Measurements from ENCODE around the gene PRR36. TPM values are rescaled to one million over a fixed set of nuclear protein-coding genes. Genes with fewer than 3 reads are reported as not detected.

PRR36 gene
- total RNA-seq, 1 experiment from 2014 or later, result 3.3 TPM

DNA sequence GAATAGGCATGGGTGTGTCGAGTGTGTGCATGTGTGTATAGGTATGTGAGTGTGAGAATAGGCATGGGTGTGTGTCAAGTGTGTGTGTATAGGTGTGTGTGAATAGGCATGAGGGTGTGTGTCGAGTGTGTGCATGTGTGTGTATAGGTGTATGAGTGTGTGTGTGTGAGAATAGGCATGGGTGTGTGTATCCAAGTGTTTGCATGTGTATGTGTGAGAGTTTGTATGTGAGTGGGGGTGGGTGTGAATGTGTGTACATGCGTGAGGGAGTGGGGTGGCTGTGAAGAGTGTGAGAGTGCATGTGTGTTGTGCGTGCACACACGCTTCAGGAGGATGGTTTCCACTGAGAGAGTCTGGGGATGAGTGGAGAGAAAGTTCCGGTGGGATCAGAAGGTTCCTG, 30.7 kb downstream of the PRR36 start:
- no peaks in the 10 kb centered on the region for H3K9me3 ChIP-seq (ENCODE audit: low read depth, low read length, poor library complexity, severe bottlenecking)
- H3K4me1 ChIP-seq (ENCODE audit: insufficient read depth, low read length, poor library complexity, severe bottlenecking), result no peaks in the 10 kb centered on the region
- no TSS peak for BruUV-seq (replicated peaks)
- no peak for DNase-seq (ENCODE audit: low spot score)
- POLR2A ChIA-PET (ENCODE audit: low non-redundant PET), result no interaction called here
- no peak for TF ChIP-seq EZH2 (IDR thresholded peaks at IDR 0.05; ENCODE audit: borderline replicate concordance, low read depth, low read length, poor library complexity, severe bottlenecking)
- TF ChIP-seq, protein P1, sequence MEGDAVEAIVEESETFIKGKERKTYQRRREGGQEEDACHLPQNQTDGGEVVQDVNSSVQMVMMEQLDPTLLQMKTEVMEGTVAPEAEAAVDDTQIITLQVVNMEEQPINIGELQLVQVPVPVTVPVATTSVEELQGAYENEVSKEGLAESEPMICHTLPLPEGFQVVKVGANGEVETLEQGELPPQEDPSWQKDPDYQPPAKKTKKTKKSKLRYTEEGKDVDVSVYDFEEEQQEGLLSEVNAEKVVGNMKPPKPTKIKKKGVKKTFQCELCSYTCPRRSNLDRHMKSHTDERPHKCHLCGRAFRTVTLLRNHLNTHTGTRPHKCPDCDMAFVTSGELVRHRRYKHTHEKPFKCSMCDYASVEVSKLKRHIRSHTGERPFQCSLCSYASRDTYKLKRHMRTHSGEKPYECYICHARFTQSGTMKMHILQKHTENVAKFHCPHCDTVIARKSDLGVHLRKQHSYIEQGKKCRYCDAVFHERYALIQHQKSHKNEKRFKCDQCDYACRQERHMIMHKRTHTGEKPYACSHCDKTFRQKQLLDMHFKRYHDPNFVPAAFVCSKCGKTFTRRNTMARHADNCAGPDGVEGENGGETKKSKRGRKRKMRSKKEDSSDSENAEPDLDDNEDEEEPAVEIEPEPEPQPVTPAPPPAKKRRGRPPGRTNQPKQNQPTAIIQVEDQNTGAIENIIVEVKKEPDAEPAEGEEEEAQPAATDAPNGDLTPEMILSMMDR (conservative IDR thresholded peaks at IDR 0.05; ENCODE audit: low read depth, low read length), result no peak
- CTCF ChIA-PET, result interaction anchor here (0.7 kb wide), 1 partner anchor 275 kb away, joined by 3 read pairs; no protein-coding TSS in a partner anchor
- intact Hi-C loops (cut with micrococcal nuclease; ENCODE audit: unreplicated experiment), result no loop called here
- no peaks in the 10 kb centered on the region for H3K36me3 ChIP-seq (ENCODE audit: insufficient read depth, low read length, poor library complexity, severe bottlenecking)
- H3K27me3 ChIP-seq (replicated peaks; ENCODE audit: insufficient read depth, low read depth, low read length, poor library complexity), result no peaks in the 10 kb centered on the region
- no peak overlapping the region for H3K4me3 ChIP-seq (ENCODE audit: low read depth, low read length, poor library complexity, severe bottlenecking)
- no peak overlapping the region for H3K27ac ChIP-seq (ENCODE audit: low read depth, low read length, poor library complexity, severe bottlenecking)

DNA sequence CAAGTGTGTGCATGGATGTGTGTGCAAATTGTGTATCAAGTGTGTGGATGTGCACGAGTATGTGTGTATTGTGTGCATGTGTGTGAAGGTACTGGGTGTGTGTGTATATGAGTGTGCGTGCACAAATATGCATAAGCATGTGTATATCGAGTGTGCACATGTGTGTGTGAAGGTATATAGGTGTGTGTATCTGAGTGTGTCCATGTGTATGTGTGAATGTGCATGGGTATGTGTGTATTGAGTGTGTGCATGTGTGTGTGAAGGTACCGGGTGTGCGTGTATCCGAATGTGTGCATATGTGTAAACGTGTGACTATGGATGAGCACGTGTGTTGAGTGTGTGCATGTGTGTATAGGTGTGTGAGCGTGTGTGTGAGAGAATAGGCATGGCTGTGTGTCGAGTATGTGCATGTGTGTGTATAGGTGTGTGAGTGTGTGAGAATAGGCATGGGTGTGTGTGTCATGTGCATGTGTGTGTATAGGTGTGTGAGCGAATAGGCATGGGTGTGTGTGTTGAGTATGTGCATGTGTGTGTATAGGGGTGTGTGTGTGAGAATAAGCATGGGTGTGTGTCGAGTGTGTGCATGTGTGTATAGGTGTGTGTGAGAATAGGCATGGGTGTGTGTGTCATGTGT, 31.4 kb downstream of the PRR36 start:
- Histone ChIP-seq H3K4me3 (ENCODE audit: low read depth, low read length, poor library complexity, severe bottlenecking) (no peak overlapping the region), H3K9me3 (ENCODE audit: low read depth, low read length, poor library complexity, severe bottlenecking) (no peaks in the 10 kb centered on the region), H3K27me3 (replicated peaks; ENCODE audit: insufficient read depth, low read depth, low read length, poor library complexity) (no peaks in the 10 kb centered on the region), H3K27ac (ENCODE audit: low read depth, low read length, poor library complexity, severe bottlenecking) (no peak overlapping the region), H3K4me1 (ENCODE audit: insufficient read depth, low read length, poor library complexity, severe bottlenecking) (no peaks in the 10 kb centered on the region), H3K36me3 (ENCODE audit: insufficient read depth, low read length, poor library complexity, severe bottlenecking) (no peaks in the 10 kb centered on the region)
- no peak for TF ChIP-seq EZH2 (IDR thresholded peaks at IDR 0.05; ENCODE audit: borderline replicate concordance, low read depth, low read length, poor library complexity, severe bottlenecking)
- TF ChIP-seq, protein P1 (conservative IDR thresholded peaks at IDR 0.05; ENCODE audit: low read depth, low read length), result no peak
- intact Hi-C loops (cut with micrococcal nuclease; ENCODE audit: unreplicated experiment), result no loop called here
- no TSS peak for BruUV-seq (replicated peaks)
- no peak for DNase-seq (ENCODE audit: low spot score)
- ChIA-PET POLR2A (ENCODE audit: low non-redundant PET) (no interaction called here), CTCF (no interaction called here)

DNA sequence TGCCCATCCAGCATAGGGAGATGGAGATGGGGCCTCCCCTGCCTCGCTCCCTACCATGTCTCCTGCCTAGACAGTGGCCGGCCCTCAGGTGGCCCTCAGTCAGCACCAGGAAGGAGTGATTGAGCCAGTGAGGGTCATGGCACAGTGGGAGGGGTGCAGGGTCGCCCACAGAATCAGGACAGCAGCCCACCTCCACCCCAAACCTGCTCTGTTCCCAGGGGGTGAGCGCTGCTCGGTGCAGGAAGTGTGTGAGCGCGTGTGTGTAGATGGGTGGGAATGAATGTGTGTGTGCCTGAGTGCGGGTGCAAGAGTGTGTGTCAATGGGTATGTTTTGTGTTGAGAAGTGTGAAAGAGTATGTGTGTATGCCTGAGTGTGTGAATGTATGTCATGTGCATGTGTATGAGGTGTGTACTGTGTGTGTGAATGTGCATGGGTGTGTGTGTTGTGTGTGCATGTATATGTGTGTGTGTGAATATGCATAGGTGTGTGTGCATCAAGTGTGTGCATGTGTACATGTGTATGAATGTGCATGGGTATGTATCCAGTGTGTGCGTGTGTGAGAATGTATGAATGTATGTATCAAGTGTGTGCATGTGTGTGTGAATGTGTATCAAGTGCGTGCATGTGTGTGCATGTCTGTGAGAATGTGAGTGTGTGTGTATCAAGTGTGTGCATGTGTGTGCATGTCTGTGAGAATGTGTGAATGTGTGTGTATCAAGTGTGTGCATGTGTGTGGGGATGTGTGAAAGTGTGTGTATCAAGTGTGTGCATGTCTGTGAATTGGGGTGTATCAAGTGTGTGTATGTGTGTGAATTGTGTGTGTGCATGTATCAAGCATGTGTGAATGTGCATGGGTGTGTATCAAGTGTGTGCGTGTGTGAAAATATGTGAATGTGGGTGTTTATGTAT, 32.2 kb downstream of the PRR36 start:
- ChIA-PET CTCF (no interaction called here), POLR2A (ENCODE audit: low non-redundant PET) (no interaction called here)
- Histone ChIP-seq H3K27ac (ENCODE audit: low read depth, low read length, poor library complexity, severe bottlenecking) (no peak overlapping the region), H3K9me3 (ENCODE audit: low read depth, low read length, poor library complexity, severe bottlenecking) (no peaks in the 10 kb centered on the region), H3K27me3 (replicated peaks; ENCODE audit: insufficient read depth, low read depth, low read length, poor library complexity) (no peaks in the 10 kb centered on the region), H3K36me3 (ENCODE audit: insufficient read depth, low read length, poor library complexity, severe bottlenecking) (no peaks in the 10 kb centered on the region), H3K4me3 (ENCODE audit: low read depth, low read length, poor library complexity, severe bottlenecking) (no peak overlapping the region), H3K4me1 (ENCODE audit: insufficient read depth, low read length, poor library complexity, severe bottlenecking) (no peaks in the 10 kb centered on the region)
- no TSS peak for BruUV-seq (replicated peaks)
- TF ChIP-seq, protein P1 (conservative IDR thresholded peaks at IDR 0.05; ENCODE audit: low read depth, low read length), result no peak
- intact Hi-C loops (cut with micrococcal nuclease; ENCODE audit: unreplicated experiment), result no loop called here
- DNase-seq (ENCODE audit: low spot score), result no peak

All from A673 (cell line).